GM18517 (cell line): ENCODE data around the gene XRCC3.

ENCODE experiments used
- ATAC-seq: cut with Tn5 transposase; IDR thresholded peaks from one replicate; pipeline ENCODE4 v1.9.1; 2021; ENCODE audit warnings: mild to moderate bottlenecking, moderate library complexity; ENCODE audit not compliant: unreplicated experiment

Gene XRCC3

GRCh38 chr14:103715052-103716000 lies at the start of gene XRCC3, which contains the start of gene ZFYVE21:
Gene XRCC3, minus strand, starts transcription at chr14:103715451. Its CDS starts 4,364 bp downstream, at chr14:103711087.
Gene ZFYVE21, plus strand, starts transcription at chr14:103715810. Its CDS starts 32 bp downstream, at chr14:103715842.
- ATAC-seq, result peak; percentile 98

DNA sequence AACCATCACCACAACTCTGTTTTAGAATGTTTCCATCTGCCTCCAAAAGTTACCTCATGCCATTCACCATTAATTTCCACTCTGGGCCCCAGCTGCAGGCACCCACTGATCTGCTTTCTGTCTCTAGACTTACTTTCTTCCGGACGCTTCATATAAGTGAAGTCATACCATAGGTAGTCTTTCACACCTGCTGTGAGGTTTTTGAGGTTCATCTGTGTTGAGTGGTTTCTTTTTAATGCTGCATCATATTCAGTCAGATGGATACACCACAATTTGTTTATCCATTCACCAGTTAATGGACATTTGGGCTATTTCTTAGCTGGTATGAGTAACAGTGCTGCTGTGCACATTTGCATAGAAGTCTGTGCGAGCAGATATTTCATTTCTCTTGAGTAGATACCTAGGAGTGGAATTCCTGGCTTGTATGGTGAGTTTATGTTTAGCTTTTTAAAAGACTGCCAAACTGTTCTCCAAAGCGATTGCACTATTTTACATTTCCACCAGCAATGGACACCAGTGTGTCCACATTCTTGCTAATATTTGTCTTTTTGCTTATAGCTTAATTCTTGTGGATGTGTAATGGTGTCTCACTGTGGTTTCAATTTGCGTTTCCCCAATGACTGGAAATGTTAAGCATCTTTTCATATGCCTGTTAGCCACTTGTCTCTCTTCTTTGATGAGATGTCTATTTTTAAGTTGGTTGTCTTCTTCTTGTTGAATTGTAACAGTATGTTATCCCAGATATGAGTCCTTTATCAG lies 48.7 kb upstream of the XRCC3 start:
- ATAC-seq, result no peak

- ATAC-seq, result no peak
Measured at GRCh38 chr14:103762541-103762940, 47.3 kb upstream of the XRCC3 start.

DNA sequence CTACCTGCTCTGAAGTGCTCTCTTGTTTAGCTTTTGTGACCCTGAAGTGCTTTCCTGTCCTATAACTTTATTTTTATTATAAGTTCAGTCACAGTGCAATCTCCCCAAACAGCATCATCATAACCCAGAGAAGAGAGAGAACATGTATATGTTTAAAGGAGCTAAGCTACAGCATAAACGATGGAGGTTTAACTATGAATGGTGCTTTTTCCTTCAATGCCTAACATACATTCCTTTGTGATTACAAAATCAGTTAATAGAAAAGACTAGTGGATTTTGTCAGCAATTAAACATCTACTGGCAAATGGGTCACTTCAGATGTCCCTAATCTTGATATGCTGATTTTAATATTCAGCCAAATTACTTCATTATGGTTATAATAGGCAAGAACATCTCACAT lies 46.8 kb upstream of the XRCC3 start:
- ATAC-seq, result no peak

DNA sequence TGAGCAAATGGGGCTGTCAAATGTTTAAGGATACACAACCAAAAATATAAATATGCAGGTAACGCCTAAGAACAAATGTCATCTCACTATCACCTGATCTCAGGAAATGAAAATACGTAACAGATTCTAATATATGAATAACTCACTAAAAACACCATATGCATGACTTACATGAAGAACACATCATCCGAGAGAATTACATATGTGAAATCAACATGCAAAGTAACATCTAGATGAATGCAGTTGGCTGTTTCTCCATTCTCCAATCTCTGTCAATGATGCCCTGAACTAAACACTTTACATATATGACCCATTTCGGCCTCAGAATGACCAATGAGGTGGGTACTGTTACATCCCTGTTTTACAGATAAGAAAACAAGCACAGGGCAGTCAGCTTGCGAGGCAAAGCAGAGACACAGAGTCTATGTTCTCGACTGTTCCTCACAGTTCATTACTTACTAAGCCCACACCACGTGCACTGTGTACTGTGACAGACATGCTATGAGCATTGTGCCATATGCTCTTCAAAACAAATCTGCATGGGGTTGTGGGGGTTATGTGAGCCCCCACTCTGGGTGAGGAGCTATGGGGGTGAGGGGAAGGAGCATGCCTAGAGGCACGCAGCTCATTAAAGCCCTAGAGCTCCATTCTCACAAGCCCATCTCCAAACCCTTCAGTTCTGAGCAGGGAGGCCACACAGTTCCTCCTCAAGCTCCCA lies 43.0 kb upstream of the XRCC3 start:
- no peak for ATAC-seq

- no peak for ATAC-seq
Measured at GRCh38 chr14:103755060-103755459, 39.8 kb upstream of the XRCC3 start.

GRCh38 chr14:103753774-103754173 lies 38.5 kb upstream of the XRCC3 start:
- ATAC-seq, result no peak

DNA sequence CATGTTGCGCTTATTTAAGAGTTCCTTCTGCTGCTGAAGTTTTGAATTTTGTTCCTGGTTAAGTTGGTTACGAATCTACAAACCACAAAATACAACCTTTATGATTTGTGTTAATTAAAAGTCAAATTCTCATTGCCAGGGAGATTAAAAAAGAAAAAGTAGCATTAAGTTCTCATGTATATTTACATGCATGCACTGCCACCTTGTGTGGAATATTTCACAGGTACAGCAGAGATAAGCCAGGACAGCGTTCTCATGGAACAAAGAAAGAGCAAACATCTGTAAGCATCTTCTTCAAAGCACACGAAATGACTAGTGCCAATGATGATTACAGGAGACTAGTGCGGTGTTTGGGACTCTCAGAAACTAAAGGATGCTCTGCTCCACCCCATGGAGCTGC lies 34.6 kb upstream of the XRCC3 start:
- ATAC-seq, result no peak

- no peak for ATAC-seq
Measured at GRCh38 chr14:103749452-103749851, 34.2 kb upstream of the XRCC3 start.

DNA sequence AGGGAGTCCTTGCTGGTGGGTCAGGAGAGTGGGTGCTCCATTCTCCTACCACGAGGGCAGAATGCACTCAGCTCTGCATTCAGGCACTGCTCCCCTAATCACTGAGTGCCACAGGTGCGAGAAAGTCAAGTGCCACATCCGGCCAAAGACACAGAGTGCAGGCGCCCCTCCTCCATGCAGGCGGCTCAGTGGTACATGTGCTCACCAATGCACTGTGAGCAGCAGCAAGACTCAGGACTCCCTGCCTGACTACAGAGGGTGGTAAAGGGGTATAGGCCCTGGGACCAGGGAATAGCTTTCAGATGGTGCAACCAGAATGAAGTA lies 33.2 kb upstream of the XRCC3 start:
- ATAC-seq, result no peak

GRCh38 chr14:103746701-103747100 lies 31.4 kb upstream of the XRCC3 start:
- ATAC-seq, result no peak

DNA sequence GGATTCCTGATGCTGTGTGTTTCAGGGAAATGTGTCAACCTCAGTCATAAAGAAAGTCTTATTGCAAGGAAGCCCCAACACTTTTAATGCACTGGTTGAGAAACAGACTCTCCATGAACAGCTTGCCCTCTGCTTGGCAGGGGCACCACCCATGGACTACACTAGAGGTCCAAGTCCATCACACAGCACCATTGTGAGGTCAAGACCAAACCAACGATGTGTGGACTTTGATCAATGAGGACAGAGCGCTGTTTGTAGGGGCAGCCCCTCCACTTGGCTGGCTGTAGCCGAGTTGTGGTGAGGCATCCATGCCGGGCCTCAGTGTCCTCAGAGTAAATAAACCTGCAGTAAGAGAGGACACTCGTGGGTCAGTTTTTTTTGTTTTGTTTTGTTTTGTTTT lies 30.2 kb upstream of the XRCC3 start:
- ATAC-seq, result no peak

- no peak for ATAC-seq
Measured at GRCh38 chr14:103744621-103745395, 29.6 kb upstream of the XRCC3 start.

- ATAC-seq, result no peak
Measured at GRCh38 chr14:103743691-103744090, 28.4 kb upstream of the XRCC3 start.

GRCh38 chr14:103742499-103743255 lies 27.4 kb upstream of the XRCC3 start:
- no peak for ATAC-seq

- no peak for ATAC-seq
Measured at GRCh38 chr14:103741876-103742275, 26.6 kb upstream of the XRCC3 start.

- no peak for ATAC-seq
Measured at GRCh38 chr14:103740991-103741689, 25.9 kb upstream of the XRCC3 start.

DNA sequence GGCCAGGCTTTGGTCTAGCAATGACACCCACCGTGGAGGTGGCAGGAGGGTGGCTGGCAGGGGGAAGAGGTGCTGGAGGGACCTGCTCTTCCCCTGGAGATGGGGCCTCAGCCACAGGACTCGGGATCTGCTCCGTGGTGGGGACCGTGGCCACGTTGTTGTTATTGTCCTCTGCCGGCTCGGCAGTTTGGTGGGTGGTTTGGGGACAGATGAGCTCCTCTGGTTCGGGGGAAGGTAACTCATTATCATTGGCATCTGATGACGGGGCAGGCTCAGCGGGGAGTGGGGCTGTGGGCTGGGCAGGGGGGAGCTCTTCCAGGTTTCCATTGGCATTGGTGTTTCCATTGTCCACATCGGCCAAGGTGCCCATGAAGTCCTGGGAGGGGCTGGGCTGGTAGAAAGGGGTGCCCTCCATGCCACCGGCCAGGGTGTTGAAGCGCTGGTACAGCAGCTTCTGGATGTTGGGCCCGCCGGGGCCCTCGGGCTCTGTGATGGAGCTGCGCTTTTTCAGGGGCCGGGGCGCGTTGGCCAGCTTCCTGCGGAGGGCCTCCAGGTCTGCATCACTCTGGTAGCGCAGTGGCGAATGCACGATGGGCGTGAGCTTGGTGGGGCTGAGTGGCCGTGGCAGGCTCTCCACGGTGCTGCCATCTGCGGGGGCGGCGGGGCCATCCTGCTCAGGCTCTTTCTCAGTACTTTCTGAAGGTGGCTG lies 24.7 kb upstream of the XRCC3 start:
- ATAC-seq, result no peak

GRCh38 chr14:103739466-103739792 lies 24.2 kb upstream of the XRCC3 start:
- no peak for ATAC-seq
